Glomerular visceral epithelial cell (primary cell): ENCODE data around the gene RPL22.

Experiments used
- DNase-seq: peaks from one replicate; pipeline ENCODE4 v3.0.0-alpha.2; 2016; ENCODE audit errors: extremely low spot score

The RPL22 gene

GRCh38 chr1:6154525-6155319 lies 44.7 kb downstream of the RPL22 start:
- DNase-seq = no peak

- no peak for DNase-seq
Measured at GRCh38 chr1:6152882-6153281, 46.5 kb downstream of the RPL22 start.

- DNase-seq = no peak
Measured at GRCh38 chr1:6152181-6152580, 47.2 kb downstream of the RPL22 start.

- DNase-seq = no peak
Measured at GRCh38 chr1:6151291-6151822, 48.0 kb downstream of the RPL22 start.

GRCh38 chr1:6150006-6150938 lies 49.1 kb downstream of the RPL22 start:
- no peak for DNase-seq

GRCh38 chr1:6149597-6149996 lies 49.8 kb downstream of the RPL22 start:
- DNase-seq = no peak

- peak; percentile 30 for DNase-seq
Measured at GRCh38 chr1:6148497-6149241, 50.7 kb downstream of the RPL22 start.

GRCh38 chr1:6145864-6146410 lies 53.5 kb downstream of the RPL22 start:
- no peak for DNase-seq

GRCh38 chr1:6145396-6145750 lies 54.0 kb downstream of the RPL22 start:
- DNase-seq = no peak

- DNase-seq = no peak
Measured at GRCh38 chr1:6144647-6145395, 54.6 kb downstream of the RPL22 start.

GRCh38 chr1:6144175-6144574 lies 55.2 kb downstream of the RPL22 start:
- no peak for DNase-seq

- peak; percentile 12 for DNase-seq
Measured at GRCh38 chr1:6143395-6143794, 56.0 kb downstream of the RPL22 start.

GRCh38 chr1:6142734-6143133 lies 56.7 kb downstream of the RPL22 start:
- no peak for DNase-seq

GRCh38 chr1:6142036-6142621 lies 57.3 kb downstream of the RPL22 start:
- no peak for DNase-seq

GRCh38 chr1:6141592-6141991 lies 57.8 kb downstream of the RPL22 start:
- no peak for DNase-seq

GRCh38 chr1:6140413-6140812 lies 59.0 kb downstream of the RPL22 start:
- no peak for DNase-seq

GRCh38 chr1:6137758-6138157 lies 61.6 kb downstream of the RPL22 start:
- DNase-seq = no peak

- no peak for DNase-seq
Measured at GRCh38 chr1:6136516-6137220, 62.7 kb downstream of the RPL22 start.
